ENCODE data around the gene PIAS1.
"Not testable (repeated sequence)": the region's sequence is repeated elsewhere in the genome, so short reads cannot be mapped to it uniquely, and the experiment has no call there.

Gene PIAS1

DNA sequence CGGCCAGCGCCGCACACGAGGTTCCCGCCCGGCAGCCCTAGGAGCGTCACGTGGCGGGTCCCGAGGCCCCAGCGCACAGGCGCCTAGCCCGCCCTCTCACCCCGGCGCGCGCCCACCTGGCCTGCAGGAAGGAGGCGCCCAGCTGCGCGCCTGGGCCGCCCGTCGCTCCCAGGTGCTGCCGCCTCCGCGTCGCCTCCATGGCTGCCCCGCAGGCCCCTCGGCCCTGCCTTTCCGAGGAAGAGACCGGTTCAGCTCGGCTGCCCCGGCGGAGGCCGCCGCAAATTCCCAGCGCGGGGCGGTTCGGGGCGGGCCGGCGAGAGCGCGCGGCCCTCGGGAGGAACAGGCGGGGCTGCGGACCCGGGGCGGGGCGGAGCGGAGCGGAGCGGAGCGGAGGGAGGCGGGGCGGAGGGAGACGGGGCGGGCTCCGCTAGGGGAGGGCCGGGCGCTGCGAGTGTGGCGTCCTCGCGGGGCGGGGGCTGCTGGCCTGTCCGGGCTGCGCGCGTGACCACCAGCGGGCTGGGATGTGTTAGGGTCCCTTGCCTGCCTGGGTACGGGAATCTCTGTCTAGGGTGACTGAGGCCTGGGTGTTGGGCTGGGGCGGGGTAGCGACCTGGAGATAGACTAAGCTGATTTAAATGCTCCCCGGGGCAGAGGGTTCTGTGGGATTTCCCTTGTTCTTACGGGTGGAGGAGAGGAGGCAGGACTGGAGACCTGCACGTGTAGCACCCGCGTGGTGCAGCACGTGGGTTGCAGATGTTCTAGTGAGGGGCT, 175.5 kb downstream of the PIAS1 start, which contains the start of gene CLN6:
Gene CLN6 (minus strand): TSS at position 343 of the 771 bp plus-strand sequence. CDS start 144 bp downstream, at position 199.
- DNase-seq (ENCODE audit: low read depth in 2 of 2), result peak; percentile 77 to 85
- TF ChIP-seq, protein P1, sequence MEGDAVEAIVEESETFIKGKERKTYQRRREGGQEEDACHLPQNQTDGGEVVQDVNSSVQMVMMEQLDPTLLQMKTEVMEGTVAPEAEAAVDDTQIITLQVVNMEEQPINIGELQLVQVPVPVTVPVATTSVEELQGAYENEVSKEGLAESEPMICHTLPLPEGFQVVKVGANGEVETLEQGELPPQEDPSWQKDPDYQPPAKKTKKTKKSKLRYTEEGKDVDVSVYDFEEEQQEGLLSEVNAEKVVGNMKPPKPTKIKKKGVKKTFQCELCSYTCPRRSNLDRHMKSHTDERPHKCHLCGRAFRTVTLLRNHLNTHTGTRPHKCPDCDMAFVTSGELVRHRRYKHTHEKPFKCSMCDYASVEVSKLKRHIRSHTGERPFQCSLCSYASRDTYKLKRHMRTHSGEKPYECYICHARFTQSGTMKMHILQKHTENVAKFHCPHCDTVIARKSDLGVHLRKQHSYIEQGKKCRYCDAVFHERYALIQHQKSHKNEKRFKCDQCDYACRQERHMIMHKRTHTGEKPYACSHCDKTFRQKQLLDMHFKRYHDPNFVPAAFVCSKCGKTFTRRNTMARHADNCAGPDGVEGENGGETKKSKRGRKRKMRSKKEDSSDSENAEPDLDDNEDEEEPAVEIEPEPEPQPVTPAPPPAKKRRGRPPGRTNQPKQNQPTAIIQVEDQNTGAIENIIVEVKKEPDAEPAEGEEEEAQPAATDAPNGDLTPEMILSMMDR (IDR thresholded peaks at IDR 0.05; ENCODE audit: low read depth, low read length), result no peak
- H3K4me3 ChIP-seq (replicated peaks in 1 of 2; ENCODE audit: low read depth in 2 of 2, low read length in 2 of 2), result peak within 1 kb of the TSS; percentile 68 to 84

DNA sequence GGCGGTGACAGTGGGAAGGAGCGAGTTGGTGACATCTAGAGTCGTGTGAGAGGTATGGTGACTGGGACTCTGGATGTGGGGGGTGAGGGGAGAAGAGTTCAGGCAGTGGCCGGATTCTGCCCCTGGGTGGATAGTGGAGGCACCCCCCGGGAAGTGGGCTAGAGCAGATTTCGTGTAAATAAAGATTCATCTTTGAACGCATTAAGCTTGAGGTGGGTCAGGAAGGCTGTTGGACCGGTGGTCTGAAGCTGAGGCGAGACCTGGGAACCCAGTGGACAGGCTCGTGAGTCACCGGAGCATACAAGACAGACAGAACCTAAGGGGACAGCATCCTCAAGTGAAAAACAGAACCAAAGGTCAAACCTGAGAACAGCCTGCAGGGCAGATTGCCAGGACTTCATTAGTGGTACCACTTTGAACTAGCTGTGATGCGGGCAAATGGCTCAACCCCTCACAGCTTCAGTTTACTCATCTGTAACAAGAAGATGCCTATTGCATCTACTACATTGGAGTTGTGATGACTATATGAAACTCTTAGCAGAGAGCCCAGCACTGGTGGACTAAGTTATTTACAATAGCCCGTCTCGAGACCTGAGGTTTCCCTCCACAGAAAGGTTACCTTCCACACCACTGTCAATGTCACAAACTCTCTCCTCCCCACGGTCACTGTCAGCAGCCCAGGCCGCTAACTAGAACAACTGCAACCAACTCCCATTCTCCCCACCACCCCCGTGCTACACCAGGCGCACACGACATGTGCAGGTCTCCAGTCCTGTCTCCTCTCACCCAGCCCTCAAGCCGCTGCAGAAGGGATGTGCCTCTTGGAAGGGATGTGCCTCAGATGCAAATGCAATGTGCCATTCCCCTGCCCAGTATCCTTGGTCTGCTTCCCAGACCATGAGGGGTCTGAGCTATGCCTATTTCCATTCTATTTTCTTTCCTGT, 176.3 kb downstream of the PIAS1 start:
- peak overlapping the region; percentile 57 to 68 for H3K4me3 ChIP-seq (replicated peaks in 1 of 2; ENCODE audit: low read depth in 2 of 2, low read length in 2 of 2)
- TF ChIP-seq, protein P1 (IDR thresholded peaks at IDR 0.05; ENCODE audit: low read depth, low read length), result no peak
- DNase-seq (ENCODE audit: low read depth in 2 of 2), result peak; percentile 16

DNA sequence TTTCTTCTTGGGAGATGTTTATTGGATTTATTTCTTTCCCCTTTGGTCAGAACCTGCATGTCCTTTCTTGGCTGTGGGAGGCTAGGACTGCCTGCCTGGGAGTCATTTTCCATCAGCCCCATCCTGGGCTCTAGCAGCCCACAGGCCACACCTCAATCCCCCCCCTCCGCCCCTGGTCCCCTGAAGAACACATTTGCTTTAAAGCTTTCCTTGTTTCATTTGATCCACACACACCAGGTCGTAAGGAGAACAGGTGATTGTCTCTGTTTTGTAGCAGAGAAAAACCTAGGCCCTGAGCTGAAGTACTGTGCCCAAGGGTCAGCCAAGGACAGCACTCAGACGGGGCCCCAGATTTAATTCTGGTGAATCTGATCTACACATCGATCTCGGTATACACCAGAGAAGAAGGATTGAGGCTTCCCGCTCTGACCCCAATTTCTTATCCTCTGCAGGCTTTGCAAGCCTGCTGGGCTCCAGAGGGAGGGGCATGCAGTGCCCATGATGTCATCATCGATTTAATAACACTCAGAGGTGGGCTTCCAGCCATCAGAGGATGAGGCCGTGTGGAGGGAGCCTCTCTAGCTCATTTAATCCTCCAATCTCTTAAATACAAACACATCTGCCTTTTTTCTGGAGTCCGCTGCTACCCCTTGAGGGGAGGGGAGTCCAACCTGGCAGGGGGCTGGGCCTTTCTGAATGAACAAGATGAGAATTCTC, 177.1 kb downstream of the PIAS1 start:
- no peak for DNase-seq (ENCODE audit: low read depth in 2 of 2)
- no peak overlapping the region for H3K4me3 ChIP-seq (replicated peaks in 1 of 2; ENCODE audit: low read depth in 2 of 2, low read length in 2 of 2)
- TF ChIP-seq, protein P1 (IDR thresholded peaks at IDR 0.05; ENCODE audit: low read depth, low read length), result no peak

DNA sequence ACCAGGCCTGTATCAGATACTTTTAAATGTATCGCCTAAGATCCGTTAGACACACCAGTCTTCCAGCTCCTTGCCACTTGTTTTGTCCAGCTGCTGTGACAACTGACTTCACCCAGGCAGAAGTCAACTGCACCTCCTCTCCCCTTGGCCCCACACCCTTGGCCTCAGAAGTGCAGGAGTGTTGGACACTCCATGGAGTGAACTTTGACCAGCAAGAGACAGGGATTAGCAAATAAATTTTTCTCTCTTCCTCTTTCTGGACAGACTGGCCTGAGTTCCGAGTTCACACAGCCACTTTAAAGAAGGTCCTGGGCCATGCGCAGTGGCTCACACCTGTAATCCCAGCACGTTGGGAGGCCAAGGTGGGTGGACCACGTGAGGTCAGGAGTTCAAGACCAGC, 178.3 kb downstream of the PIAS1 start:
- H3K4me3 ChIP-seq (replicated peaks in 1 of 2; ENCODE audit: low read depth in 2 of 2, low read length in 2 of 2), result no peak overlapping the region
- DNase-seq (ENCODE audit: low read depth in 2 of 2), result no peak
- TF ChIP-seq, protein P1 (IDR thresholded peaks at IDR 0.05; ENCODE audit: low read depth, low read length), result no peak

DNA sequence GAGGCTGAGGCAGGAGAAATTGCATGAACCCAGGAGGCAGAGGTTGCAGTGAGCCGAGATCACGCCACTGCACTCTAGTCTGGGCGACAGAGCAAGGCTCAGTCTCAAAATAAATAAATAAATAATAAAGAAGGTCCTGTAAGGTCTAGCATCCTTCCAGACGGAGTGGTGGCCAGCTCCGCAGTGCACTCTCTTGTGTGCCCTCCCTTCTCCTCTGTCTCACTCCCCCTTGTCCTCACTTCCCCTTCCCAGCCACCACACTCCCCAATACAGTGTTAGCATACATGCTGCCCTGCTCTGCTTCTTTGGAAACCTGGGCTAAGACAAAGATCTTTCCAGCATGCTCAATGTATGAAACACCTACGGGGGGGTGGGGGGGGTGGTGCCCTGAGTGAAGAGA, 178.8 kb downstream of the PIAS1 start:
- TF ChIP-seq, protein P1 (IDR thresholded peaks at IDR 0.05; ENCODE audit: low read depth, low read length), result no peak
- no peak for DNase-seq (ENCODE audit: low read depth in 2 of 2)
- H3K4me3 ChIP-seq (replicated peaks in 1 of 2; ENCODE audit: low read depth in 2 of 2, low read length in 2 of 2), result no peak overlapping the region

DNA sequence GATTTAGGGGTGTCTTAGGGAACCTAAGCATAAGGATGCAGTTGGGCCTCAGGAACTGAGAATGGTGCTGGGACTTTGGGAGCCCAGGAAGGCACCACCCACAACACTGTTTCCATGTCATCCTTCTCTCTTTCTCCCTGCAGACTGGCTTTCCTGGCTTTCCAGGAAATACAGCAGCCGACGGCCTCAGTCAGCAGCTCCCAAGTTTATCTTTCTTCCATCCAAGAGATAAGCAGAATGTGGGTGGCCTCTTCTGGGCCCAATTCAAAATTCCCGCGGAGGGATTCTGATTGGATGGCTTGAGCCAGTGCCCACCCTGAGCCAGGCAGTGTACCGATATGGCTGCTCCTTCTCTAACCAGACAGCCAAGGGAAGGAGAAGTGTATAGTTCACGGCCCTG, 179.9 kb downstream of the PIAS1 start:
- no peak overlapping the region for H3K4me3 ChIP-seq (replicated peaks in 1 of 2; ENCODE audit: low read depth in 2 of 2, low read length in 2 of 2)
- TF ChIP-seq, protein P1 (IDR thresholded peaks at IDR 0.05; ENCODE audit: low read depth, low read length), result no peak
- no peak for DNase-seq (ENCODE audit: low read depth in 2 of 2)

DNA sequence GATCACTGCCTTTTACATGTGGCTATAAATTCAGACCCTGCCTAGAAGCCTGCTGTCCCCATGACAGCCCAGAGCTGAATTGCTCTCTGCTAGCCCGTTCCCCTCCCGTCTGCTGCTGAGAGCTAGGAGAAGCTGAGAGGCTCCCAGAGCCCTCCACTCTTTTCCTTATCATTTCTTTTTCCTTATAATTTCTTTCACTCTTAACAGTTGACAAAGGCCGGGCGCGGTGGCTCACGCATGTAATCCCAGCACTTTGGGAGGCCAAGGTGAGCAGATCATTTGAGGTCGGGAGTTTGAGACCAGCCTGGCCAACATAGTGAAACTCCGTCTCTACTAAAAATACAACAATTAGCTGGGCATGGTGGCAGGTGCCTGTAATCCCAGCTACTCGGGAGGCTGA, 180.4 kb downstream of the PIAS1 start:
- not testable (repeated sequence) for DNase-seq (ENCODE audit: low read depth in 2 of 2); H3K4me3 ChIP-seq (replicated peaks in 1 of 2; ENCODE audit: low read depth in 2 of 2, low read length in 2 of 2)
